HG03565 (cell line): ENCODE measurements around the gene ZNF350.
"Not testable (repeated sequence)": the region's sequence is repeated elsewhere in the genome, so short reads cannot be mapped to it uniquely, and the experiment has no call there.

Experiments
- ATAC-seq: cut with Tn5 transposase; IDR thresholded peaks from one replicate; pipeline ENCODE4 v1.9.1; 2021; ENCODE audit warnings: mild to moderate bottlenecking, moderate library complexity; ENCODE audit not compliant: unreplicated experiment

Gene ZNF350

DNA sequence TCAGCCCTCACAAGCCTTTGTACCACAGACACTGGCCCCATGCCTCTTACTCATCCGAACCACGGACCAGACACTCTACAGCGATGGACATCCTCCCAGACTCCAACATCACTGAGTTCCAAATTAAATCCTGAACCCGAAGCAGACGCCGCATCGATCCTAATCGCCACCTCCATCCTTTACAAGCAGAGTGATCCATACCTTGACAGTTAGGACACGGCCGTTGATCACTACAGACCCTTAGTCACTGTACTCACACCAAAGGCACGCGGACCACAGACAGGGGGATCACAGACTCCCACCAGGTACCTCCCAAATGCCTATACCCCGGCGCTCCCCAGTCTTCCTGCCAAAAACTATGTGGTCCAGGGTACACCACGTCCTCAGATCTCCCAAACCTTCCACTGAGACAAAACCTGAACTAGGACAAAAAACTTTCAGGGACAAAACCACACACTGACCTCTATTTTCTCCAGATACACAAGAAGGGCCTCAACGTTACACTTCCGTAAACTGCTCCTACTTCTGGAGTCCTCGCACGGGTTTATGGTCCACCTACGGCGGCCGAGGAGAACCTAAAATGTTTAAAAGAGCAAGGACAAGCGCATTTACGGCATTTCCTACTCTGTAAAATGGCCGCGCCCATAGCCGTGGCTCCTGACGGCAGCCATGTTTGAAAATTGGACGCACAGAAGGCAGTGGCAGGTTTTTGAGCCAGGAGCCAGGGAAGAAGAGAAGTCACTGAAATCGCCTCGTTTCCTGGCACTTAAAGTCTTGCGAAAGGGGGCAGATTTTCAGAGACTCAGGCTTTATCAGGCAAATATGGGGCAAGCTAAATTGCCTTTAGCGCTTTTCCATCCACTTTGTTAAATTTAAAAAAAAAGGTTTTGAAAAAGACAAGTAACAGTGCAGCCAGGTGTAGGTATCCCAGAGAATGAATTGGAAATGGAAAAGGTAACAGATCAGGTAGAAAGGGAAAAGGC, at the start of gene ZNF350:
TSS of gene ZNF350 (minus strand) at position 532 of the 983 bp plus-strand sequence. CDS start 12,480 bp downstream, outside the sequence.
- ATAC-seq = peak; percentile 63

DNA sequence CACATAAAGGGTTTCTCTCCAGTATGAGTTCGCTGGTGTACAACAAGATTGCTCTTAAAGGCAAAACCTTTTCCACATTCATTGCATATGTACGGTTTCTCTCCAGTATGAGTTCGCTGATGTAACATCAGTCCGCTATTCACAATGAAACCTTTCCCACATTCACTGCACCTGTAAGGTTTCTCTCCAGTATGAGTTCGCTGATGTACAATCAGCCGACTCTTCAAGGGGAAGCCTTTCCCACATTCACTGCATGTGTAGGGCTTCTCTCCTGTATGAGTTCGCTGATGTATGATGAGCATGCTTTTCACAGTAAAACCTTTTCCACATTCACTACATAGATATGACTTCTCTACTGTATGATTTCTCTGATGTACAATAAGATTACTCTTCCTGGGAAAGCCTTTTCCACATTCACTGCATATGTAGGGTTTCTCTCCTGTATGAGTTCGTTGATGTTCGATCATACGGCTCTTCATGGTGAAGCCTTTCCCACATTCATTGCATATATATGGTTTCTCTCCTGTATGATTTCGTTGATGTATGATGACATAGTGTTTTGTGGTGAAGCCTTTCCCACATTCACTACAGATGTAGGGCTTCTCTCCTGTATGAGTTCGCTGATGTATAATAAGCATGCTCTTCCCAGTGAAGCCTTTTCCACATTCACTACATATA, 47.5 kb upstream of the ZNF350 start:
- no peak for ATAC-seq

DNA sequence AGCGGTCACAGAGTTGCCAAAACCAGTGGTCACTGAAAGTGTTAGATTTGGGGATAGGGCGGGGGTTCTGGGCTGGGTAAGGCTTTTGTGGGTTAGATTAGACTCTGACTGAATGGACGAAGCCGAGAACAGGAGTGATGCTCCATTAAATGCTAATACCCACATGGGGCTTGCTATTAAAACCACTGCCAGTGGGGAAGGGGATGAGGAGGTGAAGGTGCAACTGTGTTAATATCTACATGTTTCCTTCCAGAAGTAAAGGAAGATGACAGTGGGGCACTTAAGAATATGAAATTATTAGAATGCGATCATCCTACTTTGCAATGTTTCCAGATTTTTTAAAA, 42.1 kb upstream of the ZNF350 start:
- no peak for ATAC-seq

DNA sequence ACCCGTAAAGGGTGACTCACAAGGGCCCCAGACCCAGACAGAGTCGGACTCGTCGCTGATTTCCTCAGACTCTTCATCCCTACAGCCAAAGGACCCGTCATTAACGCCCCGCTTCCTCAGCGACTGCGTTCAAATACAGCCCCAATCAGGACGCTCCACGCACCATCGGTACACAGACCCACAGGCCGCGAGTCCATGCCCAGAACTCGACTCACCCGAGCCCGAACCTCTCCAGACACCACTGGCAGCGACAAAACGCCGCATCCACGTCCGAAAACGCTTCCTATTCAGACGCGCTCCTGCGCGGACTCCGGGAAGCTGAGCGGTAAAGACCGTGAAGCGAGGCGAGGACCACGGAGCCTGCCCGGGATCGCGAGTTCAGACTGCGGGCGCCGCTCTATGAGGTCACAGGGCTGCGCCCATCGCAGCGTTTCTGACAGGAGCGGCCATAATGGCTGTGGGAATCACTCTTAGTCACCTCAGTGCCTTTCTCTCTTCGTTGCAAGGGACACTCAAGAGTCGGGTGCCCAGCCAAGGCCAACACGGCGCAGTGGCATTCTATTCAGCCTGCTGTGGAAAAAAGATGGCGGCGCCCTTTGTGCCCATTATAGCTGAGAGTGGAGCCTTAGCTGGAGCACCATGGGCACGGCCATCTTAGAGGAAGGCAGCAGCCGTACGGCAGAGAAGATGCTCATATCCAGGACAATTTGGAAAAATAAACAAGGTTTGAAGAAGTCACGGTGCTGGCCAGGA, 41.6 kb upstream of the ZNF350 start, which contains the start of gene ZNF614:
TSS of gene ZNF614 (minus strand) at position 353 of the 753 bp plus-strand sequence. CDS start 2,634 bp downstream, outside the sequence.
- peak; percentile 86 for ATAC-seq

DNA sequence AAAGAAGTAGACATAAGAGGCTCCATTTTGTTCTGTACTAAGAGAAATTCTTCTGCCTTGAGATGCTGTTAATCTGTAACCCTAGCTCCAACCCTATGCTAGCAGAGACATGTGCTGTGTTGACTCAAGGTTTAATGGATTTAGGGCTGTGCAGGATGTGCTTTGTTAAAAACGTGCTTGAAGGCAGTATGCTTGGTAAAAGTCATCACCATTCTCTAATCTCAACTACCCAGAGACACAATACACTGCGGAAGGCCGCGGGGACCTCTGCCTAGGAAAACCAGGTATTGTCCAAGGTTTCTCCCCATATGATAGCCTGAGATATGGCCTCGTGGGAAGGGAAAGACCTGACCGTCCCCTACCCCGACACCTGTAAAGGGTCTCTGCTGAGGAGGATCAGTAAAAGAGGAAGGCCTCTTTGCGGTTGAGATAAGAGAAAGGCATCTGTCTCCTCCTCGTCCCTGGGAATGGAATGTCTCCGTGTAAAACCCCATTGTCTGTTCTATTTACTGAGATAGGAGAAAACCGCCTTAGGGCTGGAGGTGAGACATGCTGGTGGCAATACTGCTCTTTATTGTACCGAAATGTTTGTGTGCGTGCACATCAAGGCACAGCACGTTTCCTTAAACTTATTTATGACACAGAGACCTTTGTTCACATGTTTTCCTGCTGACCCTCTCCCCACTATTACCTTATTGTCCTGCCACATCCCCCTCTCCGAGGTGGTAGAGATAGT, 39.8 kb upstream of the ZNF350 start:
- ATAC-seq = not testable (repeated sequence)

DNA sequence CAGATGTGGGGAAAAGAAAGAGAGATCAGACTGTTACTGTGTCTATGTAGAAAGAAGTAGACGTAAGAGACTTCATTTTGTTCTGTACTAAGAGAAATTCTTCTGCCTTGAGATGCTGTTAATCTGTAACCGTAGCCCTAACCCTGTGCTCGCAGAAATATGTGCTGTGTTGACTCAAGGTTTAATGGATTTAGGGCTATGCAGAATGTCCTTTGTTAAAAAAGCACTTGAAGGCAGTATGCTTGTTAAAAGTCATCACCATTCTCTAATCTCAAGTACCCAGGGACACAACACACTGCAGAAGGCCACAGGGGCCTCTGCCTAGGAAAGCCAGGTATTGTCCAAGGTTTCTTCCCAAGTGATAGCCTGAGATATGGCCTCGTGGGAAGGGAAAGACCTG, 37.8 kb upstream of the ZNF350 start:
- not testable (repeated sequence) for ATAC-seq

DNA sequence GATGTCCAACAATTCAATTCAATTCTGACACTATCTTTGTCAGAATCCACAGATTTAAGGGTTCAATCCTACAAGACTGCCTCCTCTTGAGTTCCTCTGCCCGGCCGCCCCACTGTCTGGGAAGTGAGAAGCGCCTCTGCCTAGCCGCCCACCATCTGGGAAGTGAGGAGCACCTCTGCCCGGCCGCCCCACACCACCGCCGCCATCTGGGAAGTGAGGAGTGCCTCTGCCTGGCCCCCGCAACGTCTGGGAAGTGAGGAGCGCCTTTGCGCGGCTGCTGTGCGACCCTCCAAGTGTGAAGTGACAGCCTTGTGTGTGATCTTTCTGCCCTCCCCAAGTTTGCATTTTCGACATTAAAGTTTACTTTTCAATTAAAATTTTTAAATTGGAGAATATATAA, 35.6 kb upstream of the ZNF350 start:
- no peak for ATAC-seq

DNA sequence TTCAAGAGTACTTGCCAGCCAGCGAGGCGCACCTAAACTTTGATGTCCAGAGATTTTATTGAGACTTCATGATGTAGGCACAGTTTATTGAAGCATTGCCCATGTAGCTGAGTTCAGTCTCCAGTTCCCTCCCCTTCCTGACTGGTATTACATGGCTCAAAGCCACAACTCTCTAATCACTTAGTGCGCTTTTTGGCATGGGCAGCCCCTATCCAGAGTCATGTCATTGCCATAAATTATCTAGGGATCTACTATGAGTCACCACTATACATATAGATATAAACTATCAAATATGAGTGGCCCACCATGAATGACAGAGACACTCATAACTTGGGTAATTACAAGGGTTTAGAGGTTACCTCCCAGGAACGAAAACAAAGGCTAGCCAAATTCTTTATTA, 33.9 kb upstream of the ZNF350 start:
- no peak for ATAC-seq

DNA sequence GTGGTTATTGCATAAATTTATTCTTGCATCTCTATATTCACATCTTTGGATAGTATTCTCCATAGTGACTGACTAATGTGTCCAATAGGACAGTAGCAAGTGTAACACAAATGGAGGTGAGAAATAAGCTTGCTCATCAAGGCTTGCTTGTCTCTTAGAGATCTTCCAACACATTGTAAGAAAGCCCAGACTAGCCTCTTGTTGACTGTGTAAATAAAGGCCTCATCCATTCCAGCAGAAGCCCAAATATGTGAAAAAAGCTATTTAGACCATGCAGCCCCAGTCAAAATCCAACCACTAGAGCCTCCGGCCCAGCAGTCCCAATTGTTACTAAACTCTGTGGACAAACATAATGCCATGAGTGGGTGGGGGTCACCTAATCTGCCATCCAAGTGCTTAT, 24.0 kb upstream of the ZNF350 start:
- ATAC-seq = no peak

DNA sequence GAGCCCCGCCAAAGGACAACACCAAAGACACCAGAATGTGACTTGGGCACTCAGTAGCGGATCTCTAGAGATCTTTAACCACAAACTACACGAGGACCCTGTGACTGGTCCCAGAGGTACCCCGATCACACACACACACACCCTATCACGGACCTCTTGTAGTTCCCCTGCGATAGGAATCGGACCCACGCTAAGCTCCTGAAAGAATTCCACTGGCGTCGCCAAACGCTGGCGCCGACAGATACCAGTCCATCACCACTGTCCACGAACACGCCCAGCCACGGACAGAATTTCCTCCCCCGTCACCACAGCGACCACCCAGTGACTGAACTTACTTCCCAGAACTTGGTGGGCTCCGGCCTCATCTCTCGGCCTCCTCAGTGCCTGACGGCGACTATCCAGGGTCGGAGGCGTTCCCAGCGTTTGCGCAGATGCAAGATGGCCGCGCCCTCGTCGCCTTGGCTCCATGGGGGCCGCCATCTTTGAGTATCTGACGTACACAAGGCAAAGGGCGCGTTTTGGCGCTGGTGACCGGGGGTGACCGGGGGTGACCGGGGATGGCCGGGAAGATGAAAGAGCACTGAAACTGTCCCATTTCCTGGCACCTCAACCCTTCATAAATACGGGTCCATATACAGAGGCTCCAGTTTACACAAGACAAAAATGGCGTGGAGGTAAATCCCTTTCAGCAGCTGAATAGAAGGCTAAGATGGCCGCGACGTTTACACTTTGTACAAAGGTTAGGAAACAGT, 21.3 kb upstream of the ZNF350 start, which contains the start of gene ZNF615:
TSS of gene ZNF615 (minus strand) at position 406 of the 752 bp plus-strand sequence. CDS start 4,500 bp downstream, outside the sequence.
- peak; percentile 64 for ATAC-seq

DNA sequence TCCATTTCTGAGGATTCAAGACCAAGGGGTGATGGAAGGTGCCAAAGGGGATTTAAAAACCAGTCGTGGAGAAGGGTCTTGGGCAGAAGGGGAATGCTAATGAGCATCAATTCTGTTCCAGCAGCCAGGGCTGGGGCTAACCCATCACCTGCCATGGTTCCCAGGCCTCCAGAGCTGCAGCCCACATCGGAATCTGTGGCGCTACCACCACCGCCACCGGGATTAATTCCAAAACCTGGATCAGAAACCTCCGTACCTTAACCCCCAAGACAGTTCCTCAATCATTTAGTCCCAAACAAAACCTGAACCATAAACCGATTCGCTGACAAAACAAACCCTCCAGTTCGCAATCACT, 20.8 kb upstream of the ZNF350 start:
- ATAC-seq = no peak

DNA sequence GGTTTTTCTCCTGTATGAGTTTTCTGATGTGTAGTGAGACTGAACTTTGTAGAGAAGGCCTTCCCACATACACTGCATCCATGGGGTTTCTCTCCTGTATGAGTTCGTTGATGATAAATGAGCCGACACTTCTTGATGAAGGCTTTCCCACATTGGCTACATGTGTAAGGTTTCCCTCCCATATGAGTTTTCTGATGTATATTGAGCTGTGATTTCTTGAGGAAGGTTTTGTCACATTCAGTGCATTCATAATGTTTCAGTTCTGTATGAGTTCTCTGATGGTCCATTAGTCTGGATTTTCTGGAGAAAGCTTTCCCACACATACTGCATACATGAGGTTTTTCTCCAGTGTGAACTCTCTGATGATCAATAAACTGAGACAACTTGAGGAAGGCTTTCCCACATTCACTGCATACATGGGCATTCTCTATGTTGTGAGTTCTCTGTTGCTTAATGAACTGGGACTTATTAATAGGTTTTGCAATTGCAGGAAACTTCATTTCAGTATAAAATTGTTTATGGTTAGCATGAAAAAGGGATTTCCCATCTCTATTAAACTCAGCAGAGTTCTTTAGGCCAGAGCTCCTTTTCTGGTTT, 7.5 kb upstream of the ZNF350 start:
- no peak for ATAC-seq

DNA sequence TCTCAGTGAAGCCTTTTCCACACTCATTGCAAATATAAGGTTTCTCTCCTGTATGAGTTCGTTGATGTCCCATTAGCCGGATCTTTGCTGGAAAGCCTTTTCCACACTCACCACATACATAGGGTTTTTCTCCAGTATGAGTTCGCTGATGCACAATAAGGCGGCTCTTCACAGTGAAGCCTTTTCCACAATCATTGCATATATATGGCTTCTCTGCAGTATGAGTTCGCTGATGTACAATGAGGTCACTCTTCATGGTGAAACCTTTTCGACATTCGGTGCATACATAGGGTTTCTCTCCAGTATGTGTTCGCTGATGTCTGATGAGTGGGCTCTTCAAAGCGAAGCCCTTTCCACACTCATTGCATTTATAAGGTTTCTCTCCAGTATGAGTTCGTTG, 6.8 kb upstream of the ZNF350 start:
- no peak for ATAC-seq

DNA sequence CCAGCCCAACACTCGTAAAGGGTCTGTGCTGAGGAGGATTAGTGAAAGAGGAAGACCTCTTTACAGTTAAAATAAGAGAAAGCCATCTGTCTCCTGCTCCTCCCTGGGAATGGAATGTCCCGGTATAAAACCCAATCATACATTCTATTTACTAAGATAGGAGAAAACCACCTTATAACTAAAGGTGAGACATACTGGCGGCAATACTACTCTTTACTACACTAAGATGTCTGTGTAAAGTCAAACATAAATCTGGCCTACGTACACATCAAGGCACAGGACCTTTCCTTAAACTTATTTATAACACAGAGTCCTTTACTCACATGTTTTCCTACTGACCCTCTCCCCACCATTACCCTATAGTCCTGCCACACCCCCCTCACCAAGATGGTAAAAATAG, 3.3 kb downstream of the ZNF350 start:
- ATAC-seq = no peak

DNA sequence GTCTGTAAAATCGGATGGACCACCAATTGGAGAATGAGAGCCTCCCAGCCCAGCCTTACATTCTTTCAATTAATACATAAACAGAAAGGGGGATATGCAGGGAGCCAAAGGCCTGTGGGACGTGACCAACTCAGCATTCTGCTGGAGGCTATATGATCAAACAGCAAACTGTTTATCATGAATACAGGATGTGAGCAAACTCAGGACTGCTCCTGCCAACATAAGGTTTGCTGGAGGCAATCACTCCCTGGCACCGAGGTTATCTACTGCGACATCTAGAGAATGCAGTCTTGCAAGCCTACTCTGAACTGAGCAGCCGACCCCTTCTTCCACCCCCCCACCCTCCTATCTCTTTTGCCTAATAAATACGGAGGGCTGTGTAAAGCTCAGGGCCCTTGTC, 5.7 kb downstream of the ZNF350 start:
- ATAC-seq = not testable (repeated sequence)

DNA sequence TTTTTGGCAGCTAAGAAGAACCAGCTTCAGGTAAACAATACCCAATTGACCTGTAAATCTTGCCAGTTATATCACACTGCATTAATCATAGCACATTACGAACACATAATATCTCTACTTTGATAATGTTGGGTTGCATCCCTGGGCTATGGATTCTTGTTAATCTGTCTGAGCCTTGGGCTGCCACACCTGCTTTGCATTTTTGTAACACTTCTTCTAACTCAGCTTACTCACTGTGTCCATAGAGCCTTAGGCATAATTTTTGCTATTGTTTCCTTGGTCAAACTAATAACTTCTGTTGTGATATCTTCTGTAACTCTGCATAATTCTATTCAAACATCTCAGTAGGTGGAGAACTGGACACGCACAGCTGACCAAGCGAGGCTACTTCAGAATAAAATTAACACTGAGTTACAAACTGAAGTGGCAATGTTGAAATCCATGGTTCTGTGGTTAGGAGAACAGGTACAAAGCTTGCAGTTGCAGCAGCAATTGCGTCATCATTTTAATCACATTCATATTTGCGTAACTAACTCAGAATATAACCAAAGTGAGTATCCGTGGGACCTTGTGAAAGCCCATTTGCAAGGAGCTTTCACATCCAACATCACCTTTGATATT, 6.4 kb downstream of the ZNF350 start:
- ATAC-seq = no peak

DNA sequence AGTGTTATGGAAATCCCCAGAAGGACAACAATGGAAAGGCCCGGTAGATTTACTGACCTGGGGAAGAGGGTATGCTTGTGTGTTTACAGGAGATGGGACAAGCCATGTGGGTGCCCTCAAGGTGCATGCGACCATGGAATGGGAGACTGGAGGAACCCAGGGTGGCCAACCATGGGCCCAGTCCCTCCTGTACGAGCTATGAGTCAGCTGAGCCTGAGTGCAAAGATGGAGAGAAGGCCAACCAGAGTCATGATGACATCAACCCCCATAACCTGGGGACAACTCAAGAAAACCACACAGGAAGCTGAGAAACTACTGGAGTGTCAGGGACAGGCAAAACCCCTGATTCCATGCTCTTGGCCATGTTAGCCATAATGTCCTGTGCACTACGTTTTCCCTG, 7.8 kb downstream of the ZNF350 start:
- ATAC-seq = no peak

DNA sequence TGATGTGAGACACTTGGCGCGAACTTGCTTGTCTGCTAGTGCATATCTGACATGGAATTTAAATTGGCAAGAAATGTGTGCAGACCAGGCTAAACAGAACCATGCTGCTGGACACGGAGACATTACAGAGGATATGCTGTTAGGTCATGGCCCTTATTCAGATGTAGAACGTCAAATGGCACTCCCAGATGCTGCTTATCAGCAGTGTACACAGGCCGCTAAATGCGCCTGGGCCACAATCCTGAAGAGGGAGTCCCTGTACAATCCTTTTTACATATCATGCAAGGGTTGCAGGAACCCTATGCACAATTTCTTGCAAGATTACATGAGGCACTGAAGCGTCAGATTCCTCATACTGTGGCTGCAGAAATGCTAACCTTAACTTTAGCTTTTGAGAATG, 9.3 kb downstream of the ZNF350 start:
- ATAC-seq = no peak

DNA sequence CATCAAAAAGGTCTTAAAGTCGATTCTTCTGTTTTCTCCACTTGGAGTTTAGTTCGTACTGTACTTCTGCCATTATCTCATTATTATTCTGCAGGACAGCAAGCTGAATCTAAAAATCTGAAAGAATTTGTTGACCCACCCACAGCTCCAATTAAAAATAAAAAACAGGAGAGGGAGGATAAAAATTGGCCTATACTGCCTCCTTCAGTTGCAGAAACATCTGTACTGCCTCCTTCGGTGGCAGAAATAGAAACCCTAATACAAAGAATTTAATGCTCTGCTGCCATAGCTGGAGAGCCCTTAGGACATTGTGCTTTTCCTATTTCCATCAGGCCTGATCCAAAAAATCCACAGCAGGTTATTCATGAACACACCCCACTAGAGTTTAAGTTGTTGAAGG, 9.8 kb downstream of the ZNF350 start:
- ATAC-seq = no peak
